H1 (cell line): ENCODE results near the gene DCANP1. TPM values are rescaled to one million over a fixed set of nuclear protein-coding genes. Genes with fewer than 3 reads are reported as not detected.

Experiments used
- EGR1 ChIP-seq: IDR thresholded peaks from 2 replicates; pipeline ENCODE4 v1.6.1; 2011; ENCODE audit warnings: low read depth, low read length, borderline replicate concordance
- EZH2 ChIP-seq: fragments of 200-600 bp; sonication (generic); IDR thresholded peaks from 2 replicates; pipeline ENCODE4 v1.7.1; 2012; ENCODE audit warnings: low read depth, mild to moderate bottlenecking, moderate library complexity, low read length, inconsistent platforms; ENCODE audit not compliant: severe bottlenecking
- KDM1A ChIP-seq: fragments of 200-600, 300-600 bp; sonication (generic); IDR thresholded peaks from 2 replicates; pipeline ENCODE4 v1.7.1; 2016; ENCODE audit warnings: mild to moderate bottlenecking, low read length, borderline replicate concordance
- NANOG ChIP-seq: IDR thresholded peaks from 2 replicates; pipeline ENCODE4 v1.6.1; 2011; ENCODE audit warnings: low read length, low read depth, mild to moderate bottlenecking, inconsistent platforms; ENCODE audit not compliant: insufficient read depth, poor library complexity, severe bottlenecking
- POLR2A ChIP-seq, 2 experiments: IDR thresholded peaks; 1 replicate in 1 of 2; 2 replicates in 1 of 2; pipeline ENCODE4 v1.6.1; 2011; ENCODE audit warnings: low read depth in 2 of 2, low read length in 2 of 2, mild to moderate bottlenecking in 2 of 2; ENCODE audit errors: control extremely low read depth in 1 of 2
- RFX5 ChIP-seq: IDR thresholded peaks from 2 replicates; pipeline ENCODE4 v1.6.1; 2011; ENCODE audit warnings: low read depth, low read length, improper control_type of control experiment, borderline replicate concordance
- RXRA ChIP-seq: IDR thresholded peaks from 2 replicates; pipeline ENCODE4 v1.6.1; 2011; ENCODE audit warnings: low read depth, mild to moderate bottlenecking, low read length, moderate library complexity; ENCODE audit not compliant: insufficient read depth
- SAP30 ChIP-seq: fragments of 300-600 bp; sonication (generic); IDR thresholded peaks from 2 replicates; pipeline ENCODE4 v1.7.1; 2012; ENCODE audit warnings: low read length, moderate library complexity, mild to moderate bottlenecking, inconsistent platforms; ENCODE audit not compliant: insufficient read depth, insufficient replicate concordance
- SP2 ChIP-seq: IDR thresholded peaks from 2 replicates; pipeline ENCODE4 v1.6.1; 2012; ENCODE audit warnings: mild to moderate bottlenecking, low read length, inconsistent platforms
- polyA plus RNA-seq, 7 experiments: library from polyadenylated mRNA; depleted of rRNA in 3 of 7; stranded (reverse) in 5 of 7; unstranded in 2 of 7; fragments of >200 nt in 5 of 7; fragments of 200-250 nt in 2 of 7; gene quantifications; 1 replicate in 5 of 7; 2 replicates in 1 of 7; 4 replicates in 1 of 7; pipeline versions ENCODE4 v1.2.1 to v1.2.3, GENCODE V29; 2011 to 2013; ENCODE audit warnings: missing spikeins in 2 of 7, mixed read lengths in 2 of 7
- total RNA-seq: library from RNA; stranded (reverse); fragmentation: NEBNext Ultra II Directional; extraction: Animal tissue kit (Norgen Biotek cat#: 25700); gene quantifications from 2 replicates; pipeline ENCODE4 v1.2.1, GENCODE V29; 2021

DCANP1 gene
- total and polyA plus RNA-seq, 2 of the 8 experiments (the other 6 are each of a cell fraction or from before 2014, with no cell fraction given): not detected

- TF ChIP-seq RFX5 (no peak), POLR2A (IDR thresholded peaks at IDR 0.05; ENCODE audit: control extremely low read depth in 1 of 2, low read depth in 2 of 2, low read length in 2 of 2) (no peak), EGR1 (no peak), NANOG (no peak), SAP30 (no peak), EZH2 (no peak), RXRA (no peak), SP2 (no peak), KDM1A (no peak)
These were observed 34.8 kb upstream of the DCANP1 start (continued) for GRCh38 chr5:135481909-135482311.
